Measurements from ENCODE around the gene GABBR2.

GABBR2 gene

DNA sequence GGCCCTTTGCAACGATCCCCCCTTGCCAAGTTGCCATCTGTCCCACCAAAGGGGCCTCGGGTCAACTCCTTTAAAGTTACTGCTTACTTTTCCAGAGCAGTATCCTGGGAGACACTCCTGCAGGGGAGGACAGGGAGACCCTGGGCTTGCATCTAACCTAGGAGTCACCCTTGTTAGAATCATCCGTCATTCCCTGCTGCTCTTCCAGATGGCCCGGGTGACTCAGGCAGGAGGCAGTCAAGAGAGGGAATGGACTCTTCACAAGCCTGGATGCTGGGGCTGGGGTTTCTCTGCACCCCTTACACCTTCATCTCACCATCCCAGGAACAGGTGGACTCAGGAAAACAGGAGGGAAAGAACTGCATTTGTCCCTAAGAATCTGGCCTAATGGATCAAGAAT is 175.6 kb downstream of the GABBR2 start:
- H3K9me2 ChIP-seq (replicated peaks; ENCODE audit: insufficient read depth, low read length) = no peaks in the 10 kb centered on the region
- no peaks in the 10 kb centered on the region for H4K20me1 ChIP-seq (ENCODE audit: insufficient read depth, low read length)
- no peak overlapping the region for H3K4me2 ChIP-seq (ENCODE audit: low read depth, low read length)
- no peaks in the 10 kb centered on the region for H3K79me2 ChIP-seq (ENCODE audit: low read length)
- H3K4me3 ChIP-seq (ENCODE audit: low read length) = no peak overlapping the region
- no peak overlapping the region for H2AFZ ChIP-seq (ENCODE audit: low read length)
- no peaks in the 10 kb centered on the region for H3K4me1 ChIP-seq (ENCODE audit: low read length)
- no peak for DNase-seq
- no peak overlapping the region for H3K27ac ChIP-seq (ENCODE audit: low read length)
- H3K9me3 ChIP-seq (replicated peaks; ENCODE audit: insufficient read depth, low read length) = no peaks in the 10 kb centered on the region
- no peaks in the 10 kb centered on the region for H3F3A ChIP-seq (ENCODE audit: insufficient read depth, low read length)
- no peaks in the 10 kb centered on the region for H3K36me3 ChIP-seq (replicated peaks; ENCODE audit: insufficient read depth, low read length)
- no peaks in the 10 kb centered on the region for H3K27me3 ChIP-seq (replicated peaks; ENCODE audit: insufficient read depth, low read length)
- TF ChIP-seq, protein P1, sequence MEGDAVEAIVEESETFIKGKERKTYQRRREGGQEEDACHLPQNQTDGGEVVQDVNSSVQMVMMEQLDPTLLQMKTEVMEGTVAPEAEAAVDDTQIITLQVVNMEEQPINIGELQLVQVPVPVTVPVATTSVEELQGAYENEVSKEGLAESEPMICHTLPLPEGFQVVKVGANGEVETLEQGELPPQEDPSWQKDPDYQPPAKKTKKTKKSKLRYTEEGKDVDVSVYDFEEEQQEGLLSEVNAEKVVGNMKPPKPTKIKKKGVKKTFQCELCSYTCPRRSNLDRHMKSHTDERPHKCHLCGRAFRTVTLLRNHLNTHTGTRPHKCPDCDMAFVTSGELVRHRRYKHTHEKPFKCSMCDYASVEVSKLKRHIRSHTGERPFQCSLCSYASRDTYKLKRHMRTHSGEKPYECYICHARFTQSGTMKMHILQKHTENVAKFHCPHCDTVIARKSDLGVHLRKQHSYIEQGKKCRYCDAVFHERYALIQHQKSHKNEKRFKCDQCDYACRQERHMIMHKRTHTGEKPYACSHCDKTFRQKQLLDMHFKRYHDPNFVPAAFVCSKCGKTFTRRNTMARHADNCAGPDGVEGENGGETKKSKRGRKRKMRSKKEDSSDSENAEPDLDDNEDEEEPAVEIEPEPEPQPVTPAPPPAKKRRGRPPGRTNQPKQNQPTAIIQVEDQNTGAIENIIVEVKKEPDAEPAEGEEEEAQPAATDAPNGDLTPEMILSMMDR (IDR thresholded peaks at IDR 0.05; ENCODE audit: low read length) = no peak
- TF ChIP-seq EZH2 (optimal IDR thresholded peaks at IDR 0.05; ENCODE audit: low read depth, low read length) (no peak), EZH2phosphoT487 (IDR thresholded peaks at IDR 0.05; ENCODE audit: low read length) (no peak)
- H3K9ac ChIP-seq (ENCODE audit: low read length) = no peak overlapping the region

DNA sequence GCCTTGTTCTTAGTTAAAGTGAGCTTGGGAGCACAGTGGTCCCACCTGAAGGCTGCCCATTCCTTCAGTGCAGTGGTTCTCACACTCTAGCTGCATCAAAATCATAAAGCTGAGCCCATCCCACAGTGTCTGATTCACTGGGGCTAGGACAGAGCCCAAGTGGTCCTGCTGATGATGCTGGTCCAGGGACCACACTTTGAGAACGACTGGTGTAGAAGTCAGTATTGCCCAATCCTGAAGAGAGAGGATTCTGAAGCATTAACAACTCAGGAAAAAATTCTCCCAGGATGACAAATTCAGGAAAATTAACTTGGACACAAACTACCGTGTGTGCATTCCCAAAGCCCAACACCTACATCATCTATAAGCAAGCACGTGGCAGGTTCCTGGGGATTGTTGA is 176.2 kb downstream of the GABBR2 start:
- H2AFZ ChIP-seq (ENCODE audit: low read length) = no peak overlapping the region
- no peak overlapping the region for H3K9ac ChIP-seq (ENCODE audit: low read length)
- H3K79me2 ChIP-seq (ENCODE audit: low read length) = no peaks in the 10 kb centered on the region
- H3K27me3 ChIP-seq (replicated peaks; ENCODE audit: insufficient read depth, low read length) = no peaks in the 10 kb centered on the region
- TF ChIP-seq, protein P1 (IDR thresholded peaks at IDR 0.05; ENCODE audit: low read length) = no peak
- TF ChIP-seq EZH2 (optimal IDR thresholded peaks at IDR 0.05; ENCODE audit: low read depth, low read length) = no peak
- no peak for TF ChIP-seq EZH2phosphoT487 (IDR thresholded peaks at IDR 0.05; ENCODE audit: low read length)
- no peak overlapping the region for H3K4me3 ChIP-seq (ENCODE audit: low read length)
- no peak overlapping the region for H3K4me2 ChIP-seq (ENCODE audit: low read depth, low read length)
- no peaks in the 10 kb centered on the region for H4K20me1 ChIP-seq (ENCODE audit: insufficient read depth, low read length)
- no peaks in the 10 kb centered on the region for H3F3A ChIP-seq (ENCODE audit: insufficient read depth, low read length)
- no peaks in the 10 kb centered on the region for H3K36me3 ChIP-seq (replicated peaks; ENCODE audit: insufficient read depth, low read length)
- no peaks in the 10 kb centered on the region for H3K9me2 ChIP-seq (replicated peaks; ENCODE audit: insufficient read depth, low read length)
- no peak overlapping the region for H3K27ac ChIP-seq (ENCODE audit: low read length)
- H3K4me1 ChIP-seq (ENCODE audit: low read length) = no peaks in the 10 kb centered on the region
- H3K9me3 ChIP-seq (replicated peaks; ENCODE audit: insufficient read depth, low read length) = no peaks in the 10 kb centered on the region
- no peak for DNase-seq

GRCh38 chr9:98532147-98532546 is 176.6 kb downstream of the GABBR2 start:
- H2AFZ ChIP-seq (ENCODE audit: low read length) = no peak overlapping the region
- DNase-seq = no peak
- H3K27ac ChIP-seq (ENCODE audit: low read length) = no peak overlapping the region
- H3K27me3 ChIP-seq (replicated peaks; ENCODE audit: insufficient read depth, low read length) = no peaks in the 10 kb centered on the region
- no peaks in the 10 kb centered on the region for H3K9me2 ChIP-seq (replicated peaks; ENCODE audit: insufficient read depth, low read length)
- no peak overlapping the region for H3K9ac ChIP-seq (ENCODE audit: low read length)
- H3K4me1 ChIP-seq (ENCODE audit: low read length) = no peaks in the 10 kb centered on the region
- TF ChIP-seq EZH2 (optimal IDR thresholded peaks at IDR 0.05; ENCODE audit: low read depth, low read length) (no peak), EZH2phosphoT487 (IDR thresholded peaks at IDR 0.05; ENCODE audit: low read length) (no peak)
- TF ChIP-seq, protein P1 (IDR thresholded peaks at IDR 0.05; ENCODE audit: low read length) = no peak
- no peaks in the 10 kb centered on the region for H3K79me2 ChIP-seq (ENCODE audit: low read length)
- H3K9me3 ChIP-seq (replicated peaks; ENCODE audit: insufficient read depth, low read length) = no peaks in the 10 kb centered on the region
- no peaks in the 10 kb centered on the region for H4K20me1 ChIP-seq (ENCODE audit: insufficient read depth, low read length)
- H3K4me3 ChIP-seq (ENCODE audit: low read length) = no peak overlapping the region
- H3K4me2 ChIP-seq (ENCODE audit: low read depth, low read length) = no peak overlapping the region
- H3F3A ChIP-seq (ENCODE audit: insufficient read depth, low read length) = no peaks in the 10 kb centered on the region
- no peaks in the 10 kb centered on the region for H3K36me3 ChIP-seq (replicated peaks; ENCODE audit: insufficient read depth, low read length)

Data from MM.1S (cell line).